Activated T-helper 2 cell treated with anti-CD3 and anti-CD28 coated beads, Interferon-gamma antibody, Interleukin-2, Interleukin-4, amounts not matched to agents 10 μg/mL and 5 μg/mL and 100 μg/mL, durations not matched to agents 14 hours and 24 hours and 36 hours (primary cell): ENCODE results near the gene ZNF185. TPM values are rescaled to one million over a fixed set of nuclear protein-coding genes. Genes with fewer than 3 reads are reported as not detected.

Experiments
- total RNA-seq: library from RNA; stranded (reverse); gene quantifications from 2 replicates; pipeline ENCODE4 v1.2.3, GENCODE V29; 2022

Gene ZNF185
- total RNA-seq, 1 donor from 2014 or later = 0.68 TPM

Other genes starting within 250 kb of the ZNF185 start
- not detected in 2 replicates for gene MAGEA3, start 199.3 kb upstream of the ZNF185 start, total RNA-seq
- not detected in 2 replicates for gene CSAG2, start 188.8 kb upstream of the ZNF185 start, total RNA-seq
- gene MAGEA2B, start 183.4 kb upstream of the ZNF185 start, total RNA-seq = not detected in 2 replicates
- gene CSAG1, start 164.3 kb upstream of the ZNF185 start, total RNA-seq = not detected in 2 replicates
- not detected in 2 replicates for gene MAGEA12, start 164.3 kb upstream of the ZNF185 start, total RNA-seq
- gene MAGEA2, start 144.2 kb upstream of the ZNF185 start, total RNA-seq = not detected in 2 replicates
- not detected in 2 replicates for gene CSAG3, start 138.8 kb upstream of the ZNF185 start, total RNA-seq
- not detected in 2 replicates for gene MAGEA6, start 128.4 kb upstream of the ZNF185 start, total RNA-seq
- gene CETN2, start 67.3 kb upstream of the ZNF185 start, total RNA-seq = 9.9 and 11.3 TPM in 2 replicates
- 25.9 and 26.7 TPM in 2 replicates for gene NSDHL, start 67.0 kb upstream of the ZNF185 start, total RNA-seq
- not detected in 2 replicates for gene PNMA5, start 96.0 kb downstream of the ZNF185 start, total RNA-seq
- gene PNMA3, start 158.4 kb downstream of the ZNF185 start, total RNA-seq = 0.98 and 1.0 TPM in 2 replicates
- gene PNMA6A, start 174.4 kb downstream of the ZNF185 start, total RNA-seq = 0.87 and 1.5 TPM in 2 replicates